RWPE2 (cell line): ENCODE data around the gene BMAL1.

Experiments used
- ATAC-seq: fragments of 200-7000 bp; cut with Tn5 transposase; 3 replicates; pipeline ENCODE4 v1.9.1; 2021; ENCODE audit warnings: low read depth
- DNase-seq: peaks from one replicate; pipeline ENCODE4 v3.0.0-alpha.2; 2020; ENCODE audit warnings: low spot score
- H3K27ac ChIP-seq: fragments of 450-650 bp; 2 replicates; pipeline ENCODE4 v1.5.1; 2017; ENCODE audit warnings: mild to moderate bottlenecking; ENCODE audit not compliant: poor library complexity, severe bottlenecking
- H3K27me3 ChIP-seq: fragments of 250-450 bp; sonication (Bioruptor Pico); 2 replicates; pipeline ENCODE4 v1.5.1; 2021; ENCODE audit warnings: mild to moderate bottlenecking, moderate library complexity; ENCODE audit not compliant: insufficient read depth, poor library complexity, severe bottlenecking
- H3K36me3 ChIP-seq: fragments of 250-450 bp; sonication (Bioruptor Pico); 2 replicates; pipeline ENCODE4 v1.5.1; 2020; ENCODE audit warnings: low read depth, mild to moderate bottlenecking, moderate library complexity
- H3K4me1 ChIP-seq: fragments of 250-450 bp; sonication (Bioruptor Pico); 2 replicates; pipeline ENCODE4 v1.5.1; 2021; ENCODE audit warnings: mild to moderate bottlenecking, moderate library complexity; ENCODE audit not compliant: insufficient read depth, poor library complexity, severe bottlenecking
- H3K4me3 ChIP-seq: fragments of 250-450 bp; sonication (Bioruptor Pico); 2 replicates; pipeline ENCODE4 v1.5.1; 2021; ENCODE audit warnings: mild to moderate bottlenecking, moderate library complexity; ENCODE audit not compliant: severe bottlenecking
- H3K9me3 ChIP-seq: fragments of 250-450 bp; sonication (Bioruptor Pico); 2 replicates; pipeline ENCODE4 v1.5.1; 2021; ENCODE audit warnings: mild to moderate bottlenecking, moderate library complexity; ENCODE audit not compliant: severe bottlenecking
- CTCF ChIP-seq: fragments of 450-650 bp; IDR thresholded peaks from one replicate; pipeline ENCODE4 v1.5.1; 2017; ENCODE audit warnings: mild to moderate bottlenecking, moderate library complexity; ENCODE audit not compliant: poor library complexity, severe bottlenecking

The BMAL1 gene

GRCh38 chr11:13405220-13405619, 127.6 kb downstream of the BMAL1 start:
- Histone ChIP-seq H3K4me1 (no peaks in the 10 kb centered on the region), H3K36me3 (peaks cover 56% of the 10 kb centered on the region), H3K27ac (no peak overlapping the region), H3K27me3 (no peaks in the 10 kb centered on the region), H3K9me3 (no peaks in the 10 kb centered on the region), H3K4me3 (no peak overlapping the region)
- TF ChIP-seq CTCF, result no peak
- ATAC-seq (no peak), DNase-seq (no peak)

GRCh38 chr11:13415201-13415600, 137.6 kb downstream of the BMAL1 start:
- DNase-seq, result no peak
- Histone ChIP-seq H3K9me3 (no peaks in the 10 kb centered on the region), H3K36me3 (peaks cover 68% of the 10 kb centered on the region), H3K27ac (no peak overlapping the region), H3K27me3 (no peaks in the 10 kb centered on the region), H3K4me3 (no peak overlapping the region), H3K4me1 (no peaks in the 10 kb centered on the region)
- TF ChIP-seq CTCF, result no peak
- no peak for ATAC-seq

GRCh38 chr11:13421561-13421960, 144.0 kb downstream of the BMAL1 start:
- DNase-seq (no peak), ATAC-seq (no peak)
- Histone ChIP-seq H3K4me3 (no peak overlapping the region), H3K9me3 (no peaks in the 10 kb centered on the region), H3K27ac (no peak overlapping the region), H3K4me1 (peaks cover 7% of the 10 kb centered on the region), H3K36me3 (peaks cover 30% of the 10 kb centered on the region), H3K27me3 (no peaks in the 10 kb centered on the region)
- TF ChIP-seq CTCF, result no peak

- peaks cover 24% of the 10 kb centered on the region for H3K36me3 ChIP-seq
- peaks cover 7% of the 10 kb centered on the region for H3K4me1 ChIP-seq
- H3K9me3 ChIP-seq, result peaks cover 5% of the 10 kb centered on the region
- H3K27me3 ChIP-seq, result no peaks in the 10 kb centered on the region
- H3K4me3 ChIP-seq, result no peak overlapping the region
- TF ChIP-seq CTCF, result no peak
- ATAC-seq, result no peak
- no peak overlapping the region for H3K27ac ChIP-seq
- no peak for DNase-seq
Observed at GRCh38 chr11:13423372-13423771, 145.8 kb downstream of the BMAL1 start.

- peaks cover 9% of the 10 kb centered on the region for H3K36me3 ChIP-seq
- H3K4me3 ChIP-seq, result no peak overlapping the region
- H3K27me3 ChIP-seq, result no peaks in the 10 kb centered on the region
- DNase-seq, result no peak
- peaks cover 5% of the 10 kb centered on the region for H3K9me3 ChIP-seq
- no peak for TF ChIP-seq CTCF
- ATAC-seq, result no peak
- no peaks in the 10 kb centered on the region for H3K4me1 ChIP-seq
- H3K27ac ChIP-seq, result no peak overlapping the region
Observed at GRCh38 chr11:13427440-13427839, 149.8 kb downstream of the BMAL1 start.
